GM13977 (cell line): ENCODE results near the gene TEAD4.

ENCODE experiments used
- DNase-seq: peaks from one replicate; pipeline ENCODE4 v3.0.0; 2012; ENCODE audit warnings: low spot score
- CTCF ChIP-seq: IDR thresholded peaks from 2 replicates; pipeline ENCODE4 v1.5.1; 2012; ENCODE audit warnings: mild to moderate bottlenecking, control low read depth; ENCODE audit not compliant: insufficient read depth; ENCODE audit errors: extremely low read depth, missing control alignments
- in situ Hi-C: fragments of 300-500 bp; cut with MboI; formaldehyde crosslinking; loops from one replicate; pipeline ENCODE4 v1.12.0; 2022; ENCODE audit warnings: low sequenced_read_pairs, low pct_unique_long_range_greater_than_20kb, mixed read lengths, inconsistent platforms; ENCODE audit not compliant: unreplicated experiment

The TEAD4 gene

GRCh38 chr12:2967651-2968050, 8.5 kb downstream of the TEAD4 start:
- in situ Hi-C loops, result no loop called here
- TF ChIP-seq CTCF, result no peak
- DNase-seq, result no peak

- TF ChIP-seq CTCF, result no peak
- no peak for DNase-seq
- in situ Hi-C loops, result no loop called here
These were observed 11.5 kb downstream of the TEAD4 start for GRCh38 chr12:2970744-2971143.

- no peak for DNase-seq
- TF ChIP-seq CTCF, result no peak
- in situ Hi-C loops, result no loop called here
These were observed 14.4 kb downstream of the TEAD4 start for GRCh38 chr12:2973566-2973965.

- in situ Hi-C loops, result no loop called here
- DNase-seq, result no peak
- no peak for TF ChIP-seq CTCF
These were observed 15.4 kb downstream of the TEAD4 start for GRCh38 chr12:2974560-2974971.

GRCh38 chr12:2976581-2976996, 17.4 kb downstream of the TEAD4 start:
- DNase-seq, result no peak
- in situ Hi-C loops, result no loop called here
- no peak for TF ChIP-seq CTCF

GRCh38 chr12:2977776-2978175, 18.6 kb downstream of the TEAD4 start:
- DNase-seq, result no peak
- in situ Hi-C loops, result no loop called here
- no peak for TF ChIP-seq CTCF

- no peak for TF ChIP-seq CTCF
- DNase-seq, result no peak
- in situ Hi-C loops, result no loop called here
These were observed 20.6 kb downstream of the TEAD4 start for GRCh38 chr12:2979806-2980205.
